ENCODE measurements around the gene AADACL3. TPM values are rescaled to one million over a fixed set of nuclear protein-coding genes. Genes with fewer than 3 reads are reported as not detected.

AADACL3 gene
- total and polyA plus RNA-seq, 2 of the 13 experiments (the other 11 are each of a cell fraction or from before 2014, with no cell fraction given), result not detected

GRCh38 chr1:12770620-12771019, 54.7 kb downstream of the AADACL3 start:
- Histone ChIP-seq H2AFZ (ENCODE audit: low read length) (no peak overlapping the region), H3K9ac (ENCODE audit: insufficient read depth, low read depth, low read length) (no peak overlapping the region), H3K79me2 (ENCODE audit: insufficient read depth, low read length) (no peaks in the 10 kb centered on the region), H3K27ac (ENCODE audit: extremely low read length, insufficient read depth, low read length) (no peak overlapping the region), H3K4me1 (ENCODE audit: insufficient read depth, low read length) (no peaks in the 10 kb centered on the region), H3K4me2 (ENCODE audit: low read depth, low read length) (no peak overlapping the region), H3K9me3 (ENCODE audit: low read length) (no peaks in the 10 kb centered on the region), H3K4me3 (replicated peaks in 1 of 3; ENCODE audit: insufficient read depth in 1 of 3, low read depth in 2 of 3, low read length in 3 of 3) (no peak overlapping the region), H3K36me3 (replicated peaks in 1 of 2; ENCODE audit: control insufficient read depth in 1 of 2, insufficient read depth in 2 of 2, low read length in 2 of 2) (no peaks in the 10 kb centered on the region), H4K20me1 (ENCODE audit: insufficient read depth, low read length) (no peaks in the 10 kb centered on the region), H3K27me3 (ENCODE audit: control insufficient read depth in 1 of 2, insufficient read depth in 2 of 2, low read length in 2 of 2) (peaks cover 1 to 39% of the 10 kb centered on the region in 2 experiments; a peak in 4 of 5 replicates)
- POLR2A ChIA-PET, result no interaction called here
- ATAC-seq, result no peak
- DNase-seq (ENCODE audit: low spot score), result no peak
- in situ Hi-C loops (cut with HindIII; ENCODE audit: extremely low pct_ligation_motif_present, low pct_unique_long_range_greater_than_20kb) (loop anchor here (10.0 kb wide), 1 partner anchor 496 kb away; no protein-coding TSS in a partner anchor), intact Hi-C loops (cut with micrococcal nuclease; ENCODE audit: unreplicated experiment) (no loop called here)
- no peak for FAIRE-seq
- WGBS (ENCODE audit: low lambda C conversion rate), result 6% methylated on average over 2 of the region's 2 CpGs
- CTCF ChIA-PET (ENCODE audit: low intra/inter-chr PET ratio, low total read pairs), result no interaction called here
- BruUV-seq (replicated peaks), result no TSS peak
- TF ChIP-seq TBL1XR1 (IDR thresholded peaks at IDR 0.05; ENCODE audit: borderline replicate concordance, low read length, partially characterized antibody) (no peak), ZBTB42 (CRISPR knock-in tag; IDR thresholded peaks at IDR 0.05) (no peak), ZNF33B (CRISPR knock-in tag; IDR thresholded peaks at IDR 0.05) (no peak), ZFP36L1 (CRISPR knock-in tag; IDR thresholded peaks at IDR 0.05) (no peak), ZNF317 (CRISPR knock-in tag; IDR thresholded peaks at IDR 0.05) (no peak), JDP2 (CRISPR knock-in tag; IDR thresholded peaks at IDR 0.05; ENCODE audit: borderline replicate concordance) (no peak)

- in situ Hi-C loops (cut with HindIII; ENCODE audit: extremely low pct_ligation_motif_present, low pct_unique_long_range_greater_than_20kb), result loop anchor here (10.0 kb wide), 1 partner anchor 496 kb away; no protein-coding TSS in a partner anchor
- no peak overlapping the region for H2AFZ ChIP-seq (ENCODE audit: low read length)
- no peak overlapping the region for H3K4me2 ChIP-seq (ENCODE audit: low read depth, low read length)
- ChIA-PET POLR2A (no interaction called here), CTCF (ENCODE audit: low intra/inter-chr PET ratio, low total read pairs) (no interaction called here)
- no peak overlapping the region for H3K4me3 ChIP-seq (replicated peaks in 1 of 3; ENCODE audit: insufficient read depth in 1 of 3, low read depth in 2 of 3, low read length in 3 of 3)
- H3K79me2 ChIP-seq (ENCODE audit: insufficient read depth, low read length), result no peaks in the 10 kb centered on the region
- no peak for FAIRE-seq
- peaks cover 5 to 44% of the 10 kb centered on the region in 2 experiments for H3K27me3 ChIP-seq (ENCODE audit: control insufficient read depth in 1 of 2, insufficient read depth in 2 of 2, low read length in 2 of 2)
- H3K27ac ChIP-seq (ENCODE audit: extremely low read length, insufficient read depth, low read length), result no peak overlapping the region
- no peak overlapping the region for H3K9ac ChIP-seq (ENCODE audit: insufficient read depth, low read depth, low read length)
- intact Hi-C loops (cut with micrococcal nuclease; ENCODE audit: unreplicated experiment), result no loop called here
- no peak for ATAC-seq
- H3K9me3 ChIP-seq (ENCODE audit: low read length), result no peaks in the 10 kb centered on the region
- H4K20me1 ChIP-seq (ENCODE audit: insufficient read depth, low read length), result no peaks in the 10 kb centered on the region
- no peak for DNase-seq (ENCODE audit: low spot score)
- no peaks in the 10 kb centered on the region for H3K36me3 ChIP-seq (replicated peaks in 1 of 2; ENCODE audit: control insufficient read depth in 1 of 2, insufficient read depth in 2 of 2, low read length in 2 of 2)
- no TSS peak for BruUV-seq (replicated peaks)
- no peaks in the 10 kb centered on the region for H3K4me1 ChIP-seq (ENCODE audit: insufficient read depth, low read length)
- WGBS (ENCODE audit: low lambda C conversion rate), result 4% methylated on average over 5 of the region's 5 CpGs
- TF ChIP-seq NFKBIZ (CRISPR knock-in tag; IDR thresholded peaks at IDR 0.05), result no peak
- no peak for TF ChIP-seq FOXO4 (CRISPR knock-in tag; conservative IDR thresholded peaks at IDR 0.05)
- no peak for TF ChIP-seq TEF (CRISPR knock-in tag; IDR thresholded peaks at IDR 0.05)
- no peak for TF ChIP-seq ZNF3 (CRISPR knock-in tag; IDR thresholded peaks at IDR 0.05)
- TF ChIP-seq ZNF180 (CRISPR knock-in tag; IDR thresholded peaks at IDR 0.05; ENCODE audit: borderline replicate concordance, low read depth), result no peak
- TF ChIP-seq KDM2A (CRISPR knock-in tag; IDR thresholded peaks at IDR 0.05; ENCODE audit: borderline replicate concordance, low read depth), result no peak
- no peak for TF ChIP-seq ATF4 (CRISPR knock-in tag; IDR thresholded peaks at IDR 0.05)
- TF ChIP-seq KDM3A (CRISPR knock-in tag; IDR thresholded peaks at IDR 0.05; ENCODE audit: low read depth), result no peak
- no peak for TF ChIP-seq GABPB1 (CRISPR knock-in tag; IDR thresholded peaks at IDR 0.05)
- TF ChIP-seq ZNF589 (CRISPR knock-in tag; conservative IDR thresholded peaks at IDR 0.05), result no peak
- TF ChIP-seq SMAD9 (CRISPR knock-in tag; IDR thresholded peaks at IDR 0.05), result no peak
- no peak for TF ChIP-seq TMF1 (CRISPR knock-in tag; IDR thresholded peaks at IDR 0.05; ENCODE audit: low read depth)
- no peak for TF ChIP-seq ZFX (CRISPR knock-in tag; IDR thresholded peaks at IDR 0.05; ENCODE audit: low read depth)
Measured at GRCh38 chr1:12771186-12771585, 55.3 kb downstream of the AADACL3 start.

Measured in HepG2 (cell line).